Liver (tissue), 3 donors: ENCODE results near the gene KBTBD2.

Source experiments
- CTCF ChIP-seq: fragments of 150-350 bp; IDR thresholded peaks from 2 replicates; pipeline ENCODE4 v1.5.1; 2017; ENCODE audit warnings: improper control_type of control experiment, low read depth, low read length; ENCODE audit not compliant: missing input control
- MAX ChIP-seq: IDR thresholded peaks from 2 replicates; pipeline ENCODE4 v1.6.1; 2016; ENCODE audit warnings: antibody characterized with exemption
- RAD21 ChIP-seq, 2 donors: IDR thresholded peaks; 2 replicates each; pipeline ENCODE4 v1.6.1; 2016; ENCODE audit warnings: antibody characterized with exemption in 2 of 2, mild to moderate bottlenecking in 2 of 2
- RXRA ChIP-seq, 2 donors: IDR thresholded peaks; 2 replicates each; pipeline ENCODE4 v1.6.1; 2017 to 2018; ENCODE audit warnings: antibody characterized with exemption in 2 of 2, mild to moderate bottlenecking in 1 of 2
- TAF1 ChIP-seq: conservative IDR thresholded peaks from 2 replicates; pipeline ENCODE4 v1.6.1; 2016; ENCODE audit warnings: antibody characterized with exemption, mild to moderate bottlenecking
- donor health status: healthy.
- donor health status: healthy.

GRCh38 chr7:32868116-32868515 lies 23.4 kb downstream of the KBTBD2 start:
- TF ChIP-seq CTCF: no peak
- TF ChIP-seq MAX: no peak
- TF ChIP-seq TAF1: no peak
- no peak for TF ChIP-seq RXRA (IDR thresholded peaks at IDR 0.05)
- no peak for TF ChIP-seq RAD21 (IDR thresholded peaks at IDR 0.05)
